Activated B cell treated with CpG ODN at 0.5 μM for 24 hours (primary cell): Measurements from ENCODE around the gene EPB41L4B. TPM values are rescaled to one million over a fixed set of nuclear protein-coding genes. Genes with fewer than 3 reads are reported as not detected.
"Not testable (repeated sequence)": the region's sequence is repeated elsewhere in the genome, so short reads cannot be mapped to it uniquely, and the experiment has no call there.

Source experiments
- ATAC-seq: fragments of 200-7000 bp; cut with Tn5 transposase; one replicate; pipeline ENCODE4 v1.10.0; 2021; ENCODE audit warnings: low read depth, mild to moderate bottlenecking, moderate library complexity
- CTCF ChIA-PET: fragments of 350-600 bp; sonication (Branson Sonifier 250); formaldehyde crosslinking; loops from one replicate; lab custom pipeline; 2021; ENCODE audit warnings: antibody characterized with exemption; lab: Charles Lee
- POLR2A ChIA-PET: fragments of 350-600 bp; sonication (Branson Sonifier 250); formaldehyde crosslinking; loops from one replicate; lab custom pipeline; 2021; ENCODE audit warnings: antibody characterized with exemption; lab: Charles Lee
- DNase-seq: peaks from one replicate; pipeline ENCODE4 v3.0.0; 2022
- H3K27ac Mint-ChIP-seq: one replicate; pipeline ENCODE4 v1.8.0; 2020; ENCODE audit warnings: mixed read lengths
- H3K27me3 Mint-ChIP-seq: one replicate; pipeline ENCODE4 v1.8.0; 2021; ENCODE audit warnings: mixed read lengths
- H3K36me3 Mint-ChIP-seq: one replicate; pipeline ENCODE4 v1.8.0; 2021; ENCODE audit warnings: low read depth, mixed read lengths
- H3K4me1 Mint-ChIP-seq: one replicate; pipeline ENCODE4 v1.8.0; 2021; ENCODE audit warnings: mixed read lengths
- H3K4me3 Mint-ChIP-seq: one replicate; pipeline ENCODE4 v1.8.0; 2020; ENCODE audit warnings: mild to moderate bottlenecking, mixed read lengths
- H3K9me3 Mint-ChIP-seq: one replicate; pipeline ENCODE4 v1.8.0; 2020; ENCODE audit warnings: mixed read lengths
- intact Hi-C: fragments of 100-400 bp; cut with micrococcal nuclease; formaldehyde crosslinking; loops from one replicate; pipeline ENCODE4 v1.15.1; 2024
- total RNA-seq: library from RNA; stranded (reverse); gene quantifications from 2 replicates; pipeline ENCODE4 v1.2.3, GENCODE V29; 2022
- TF ChIP-seq, protein P1 (sequence below): fragments of 200-600 bp; IDR thresholded peaks from one replicate; pipeline ENCODE4 v1.8.0; 2022; ENCODE audit warnings: antibody characterized with exemption, mild to moderate bottlenecking

EPB41L4B gene
- total RNA-seq, 1 donor from 2014 or later: 5.3 TPM

DNA sequence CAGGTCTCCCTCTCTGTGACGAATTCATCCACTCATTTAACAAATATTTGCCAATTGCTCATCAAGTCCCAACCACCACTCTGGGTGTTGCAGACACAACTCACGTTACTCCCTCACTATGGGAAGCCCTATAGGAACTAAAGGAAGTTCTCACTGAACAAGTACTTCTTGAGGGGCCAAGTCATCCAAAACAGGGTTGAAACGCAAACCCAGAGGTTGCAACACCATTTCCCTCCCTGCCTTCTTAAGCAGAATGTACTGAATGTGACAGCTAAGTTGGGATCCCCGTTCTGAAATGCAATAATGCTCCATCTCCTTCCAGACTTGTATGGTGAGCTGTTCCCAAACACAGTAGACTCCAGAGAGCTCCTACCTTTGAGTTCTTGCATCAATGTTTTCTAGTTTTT, 34.3 kb downstream of the EPB41L4B start:
- ChIA-PET POLR2A (no interaction called here), CTCF (no interaction called here)
- Mint-ChIP-seq H3K36me3 (no peaks in the 10 kb centered on the region), H3K9me3 (no peaks in the 10 kb centered on the region), H3K4me1 (no peaks in the 10 kb centered on the region), H3K4me3 (no peak overlapping the region), H3K27me3 (peaks cover 13% of the 10 kb centered on the region), H3K27ac (no peak overlapping the region)
- TF ChIP-seq, protein P1, sequence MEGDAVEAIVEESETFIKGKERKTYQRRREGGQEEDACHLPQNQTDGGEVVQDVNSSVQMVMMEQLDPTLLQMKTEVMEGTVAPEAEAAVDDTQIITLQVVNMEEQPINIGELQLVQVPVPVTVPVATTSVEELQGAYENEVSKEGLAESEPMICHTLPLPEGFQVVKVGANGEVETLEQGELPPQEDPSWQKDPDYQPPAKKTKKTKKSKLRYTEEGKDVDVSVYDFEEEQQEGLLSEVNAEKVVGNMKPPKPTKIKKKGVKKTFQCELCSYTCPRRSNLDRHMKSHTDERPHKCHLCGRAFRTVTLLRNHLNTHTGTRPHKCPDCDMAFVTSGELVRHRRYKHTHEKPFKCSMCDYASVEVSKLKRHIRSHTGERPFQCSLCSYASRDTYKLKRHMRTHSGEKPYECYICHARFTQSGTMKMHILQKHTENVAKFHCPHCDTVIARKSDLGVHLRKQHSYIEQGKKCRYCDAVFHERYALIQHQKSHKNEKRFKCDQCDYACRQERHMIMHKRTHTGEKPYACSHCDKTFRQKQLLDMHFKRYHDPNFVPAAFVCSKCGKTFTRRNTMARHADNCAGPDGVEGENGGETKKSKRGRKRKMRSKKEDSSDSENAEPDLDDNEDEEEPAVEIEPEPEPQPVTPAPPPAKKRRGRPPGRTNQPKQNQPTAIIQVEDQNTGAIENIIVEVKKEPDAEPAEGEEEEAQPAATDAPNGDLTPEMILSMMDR: no peak
- no peak for DNase-seq
- intact Hi-C loops: no loop called here
- ATAC-seq: no peak

DNA sequence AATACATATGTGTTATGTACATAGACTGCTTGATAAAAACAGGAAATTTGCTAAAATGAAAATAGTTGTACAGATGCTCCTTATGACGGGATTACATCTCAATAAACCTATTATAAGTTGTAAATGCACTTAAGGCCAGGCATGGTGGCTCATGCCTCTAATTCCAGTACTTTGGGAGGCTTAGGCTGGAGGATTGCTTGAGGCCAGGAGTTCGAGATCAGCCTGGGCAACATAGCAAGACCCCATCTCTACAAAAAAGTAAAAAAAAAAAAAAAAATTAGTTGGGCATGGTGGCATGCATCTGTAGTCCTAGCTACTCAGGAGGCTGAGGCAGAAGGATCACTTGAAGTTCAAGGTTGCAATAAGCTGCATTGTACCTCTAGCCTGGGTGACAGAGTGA, 37.2 kb downstream of the EPB41L4B start:
- CTCF ChIA-PET: not testable (repeated sequence)

DNA sequence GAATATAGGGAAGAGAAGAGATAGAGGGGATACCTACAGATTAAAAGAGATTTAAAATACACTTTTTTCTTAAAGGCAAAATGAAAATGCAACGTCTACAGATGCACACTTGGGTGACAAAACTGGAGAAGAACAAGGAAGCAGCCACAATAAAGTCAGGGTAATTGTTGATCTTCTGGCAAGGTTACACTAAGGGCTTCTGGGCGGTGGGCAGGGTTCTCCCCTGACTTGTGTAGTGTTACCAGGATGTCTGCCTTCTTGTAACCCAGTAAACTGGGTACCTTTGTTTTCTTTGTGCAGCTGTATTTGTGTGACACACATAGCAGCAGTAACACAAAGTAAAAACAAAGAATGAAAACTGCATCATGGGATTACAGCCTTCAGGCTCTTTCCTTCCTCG, 37.8 kb downstream of the EPB41L4B start:
- ChIA-PET CTCF (no interaction called here), POLR2A (no interaction called here)
- TF ChIP-seq, protein P1: no peak
- no peak overlapping the region for H3K27ac Mint-ChIP-seq
- DNase-seq (no peak), ATAC-seq (no peak)
- no peak overlapping the region for H3K4me3 Mint-ChIP-seq
- intact Hi-C loops: no loop called here
- H3K4me1 Mint-ChIP-seq: no peaks in the 10 kb centered on the region
- no peaks in the 10 kb centered on the region for H3K36me3 Mint-ChIP-seq
- peaks cover 10% of the 10 kb centered on the region for H3K27me3 Mint-ChIP-seq
- H3K9me3 Mint-ChIP-seq: no peaks in the 10 kb centered on the region

More for the DNA sequence above, 37.2 kb downstream of the EPB41L4B start:
- H3K4me1 Mint-ChIP-seq, H3K27ac Mint-ChIP-seq, H3K4me3 Mint-ChIP-seq, H3K27me3 Mint-ChIP-seq, H3K36me3 Mint-ChIP-seq, DNase-seq, POLR2A ChIA-PET, intact Hi-C loops, ATAC-seq, H3K9me3 Mint-ChIP-seq: not testable (repeated sequence)

DNA sequence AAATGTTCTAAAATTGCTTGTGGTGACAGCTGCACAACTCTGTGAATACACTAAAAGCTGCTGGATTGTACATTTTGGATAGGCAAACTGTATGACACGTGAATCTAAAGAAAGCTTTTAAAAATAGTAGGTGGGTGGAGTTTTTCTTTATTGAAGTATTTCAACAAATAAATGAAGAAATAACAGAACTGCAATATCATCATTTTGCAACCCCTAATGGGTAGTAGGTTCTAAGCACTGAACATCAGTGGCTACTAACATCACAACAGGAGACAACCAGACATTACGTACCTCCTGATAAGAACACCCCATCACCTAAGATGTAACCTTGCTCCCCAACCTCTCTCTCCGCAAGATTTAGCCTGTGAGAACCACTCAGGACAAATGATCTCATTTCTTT, 38.6 kb downstream of the EPB41L4B start:
- H3K9me3 Mint-ChIP-seq: no peaks in the 10 kb centered on the region
- ChIA-PET POLR2A (no interaction called here), CTCF (no interaction called here)
- ATAC-seq: no peak
- H3K4me1 Mint-ChIP-seq: no peaks in the 10 kb centered on the region
- H3K27me3 Mint-ChIP-seq: peaks cover 15% of the 10 kb centered on the region
- TF ChIP-seq, protein P1: no peak
- intact Hi-C loops: no loop called here
- H3K36me3 Mint-ChIP-seq: no peaks in the 10 kb centered on the region
- H3K27ac Mint-ChIP-seq: no peak overlapping the region
- DNase-seq: no peak
- H3K4me3 Mint-ChIP-seq: no peak overlapping the region

DNA sequence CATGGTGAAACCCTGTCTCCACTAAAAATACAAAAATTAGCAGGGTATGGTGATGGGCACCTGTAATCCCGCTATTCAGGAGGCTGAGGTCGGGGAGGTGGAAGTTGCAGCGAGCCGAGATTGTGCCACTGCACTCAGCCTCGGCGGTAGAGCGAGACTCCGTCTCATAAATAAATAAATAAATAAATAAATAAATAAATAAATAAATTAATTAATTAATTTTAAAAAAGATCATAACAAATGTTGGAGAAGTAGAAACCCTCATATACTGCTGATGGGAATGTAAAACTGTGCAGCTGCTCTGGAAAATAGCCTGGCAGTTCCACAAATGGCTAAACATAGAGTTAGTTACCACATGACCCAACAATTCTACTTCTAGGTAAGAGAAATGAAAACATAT, 39.3 kb downstream of the EPB41L4B start:
- Mint-ChIP-seq H3K9me3 (no peaks in the 10 kb centered on the region), H3K4me3 (no peak overlapping the region), H3K4me1 (no peaks in the 10 kb centered on the region), H3K36me3 (no peaks in the 10 kb centered on the region), H3K27me3 (peaks cover 15% of the 10 kb centered on the region), H3K27ac (no peak overlapping the region)
- ChIA-PET POLR2A (interaction anchor here (0.7 kb wide), 1 partner anchor 35 kb away, joined by 3 read pairs; no protein-coding TSS in a partner anchor), CTCF (no interaction called here)
- DNase-seq (no peak), ATAC-seq (no peak)
- intact Hi-C loops: no loop called here
- TF ChIP-seq, protein P1: no peak

DNA sequence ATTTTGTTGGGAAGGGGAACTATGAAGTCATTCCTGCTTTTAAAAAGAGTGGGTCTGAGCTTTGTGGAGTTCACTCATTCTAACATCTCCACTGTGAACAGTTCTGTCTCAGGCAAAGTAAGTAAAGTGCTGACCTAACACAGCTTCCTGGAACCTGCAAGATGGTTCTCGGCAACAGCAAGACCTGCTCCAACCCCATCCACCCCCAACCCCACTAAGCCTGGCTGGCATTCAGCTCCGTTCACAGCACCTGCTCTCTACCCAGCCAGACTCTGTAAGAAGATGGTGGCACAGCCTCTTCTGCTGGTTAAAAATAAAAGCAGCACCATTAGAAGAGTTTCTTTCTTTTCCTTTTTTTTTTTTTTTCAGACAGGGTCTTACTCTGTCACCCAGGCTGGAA, 42.0 kb downstream of the EPB41L4B start:
- ATAC-seq (no peak), DNase-seq (no peak)
- no peaks in the 10 kb centered on the region for H3K9me3 Mint-ChIP-seq
- no peaks in the 10 kb centered on the region for H3K36me3 Mint-ChIP-seq
- POLR2A ChIA-PET: no interaction called here
- CTCF ChIA-PET: no interaction called here
- TF ChIP-seq, protein P1: no peak
- intact Hi-C loops: no loop called here
- H3K4me3 Mint-ChIP-seq: no peak overlapping the region
- no peaks in the 10 kb centered on the region for H3K4me1 Mint-ChIP-seq
- H3K27me3 Mint-ChIP-seq: peaks cover 11% of the 10 kb centered on the region
- H3K27ac Mint-ChIP-seq: no peak overlapping the region
